GM23338 (cell line): Measurements from ENCODE around the gene RABGAP1L. TPM values are rescaled to one million over a fixed set of nuclear protein-coding genes. Genes with fewer than 3 reads are reported as not detected.
"Not testable (repeated sequence)": the region's sequence is repeated elsewhere in the genome, so short reads cannot be mapped to it uniquely, and the experiment has no call there.

Experiments
- ATAC-seq: fragments of 200-7000 bp; cut with Tn5 transposase; 3 replicates; pipeline ENCODE4 v1.9.1; 2020
- DNase-seq: peaks from one replicate; pipeline ENCODE4 v3.0.0-alpha.2; 2015; ENCODE audit warnings: low spot score
- H2AFZ ChIP-seq: fragments of 200-600 bp; sonication (generic); 2 replicates; pipeline ENCODE4 v1.8.0; 2016; ENCODE audit warnings: antibody characterized with exemption, mild to moderate bottlenecking, moderate library complexity
- H3F3A ChIP-seq: fragments of 200-600 bp; sonication (generic); replicated peaks from 2 replicates; pipeline ENCODE4 v1.8.0; 2017; ENCODE audit warnings: antibody characterized with exemption, mixed run types, low read depth
- H3K27ac ChIP-seq: fragments of 200-600 bp; sonication (generic); 2 replicates; pipeline ENCODE4 v1.6.1; 2016; ENCODE audit warnings: low read depth
- H3K27me3 ChIP-seq: fragments of 200-600 bp; sonication (generic); 2 replicates; pipeline ENCODE4 v1.8.0; 2016; ENCODE audit warnings: mild to moderate bottlenecking, mixed run types, moderate library complexity; ENCODE audit not compliant: insufficient read depth
- H3K36me3 ChIP-seq: fragments of 200-600 bp; sonication (generic); 2 replicates; pipeline ENCODE4 v1.8.0; 2016; ENCODE audit warnings: mild to moderate bottlenecking; ENCODE audit not compliant: insufficient read depth
- H3K4me1 ChIP-seq: fragments of 200-600 bp; sonication (generic); 2 replicates; pipeline ENCODE4 v1.8.0; 2016; ENCODE audit warnings: mild to moderate bottlenecking, moderate library complexity; ENCODE audit not compliant: insufficient read depth
- H3K4me2 ChIP-seq: fragments of 200-600 bp; sonication (generic); 2 replicates; pipeline ENCODE4 v1.7.1; 2017; ENCODE audit warnings: mixed run types
- H3K4me3 ChIP-seq: fragments of 200-600 bp; sonication (generic); 2 replicates; pipeline ENCODE4 v1.6.1; 2016; ENCODE audit warnings: mixed run types
- H3K79me2 ChIP-seq: fragments of 200-600 bp; sonication (generic); replicated peaks from 2 replicates; pipeline ENCODE4 v1.8.0; 2017; ENCODE audit warnings: mild to moderate bottlenecking; ENCODE audit not compliant: insufficient read depth
- H3K9me2 ChIP-seq: fragments of 200-600 bp; sonication (generic); 2 replicates; pipeline ENCODE4 v1.8.0; 2017; ENCODE audit not compliant: insufficient read depth
- H4K20me1 ChIP-seq: fragments of 200-600 bp; sonication (generic); replicated peaks from 2 replicates; pipeline ENCODE4 v1.8.0; 2017; ENCODE audit warnings: mild to moderate bottlenecking; ENCODE audit not compliant: insufficient read depth
- H3K27ac Mint-ChIP-seq: 2 replicates; pipeline ENCODE4 v1.8.0; 2020; ENCODE audit warnings: inconsistent platforms, mild to moderate bottlenecking, moderate library complexity, mixed read lengths
- H3K27me3 Mint-ChIP-seq: 3 replicates; pipeline ENCODE4 v1.8.0; 2022; ENCODE audit warnings: low read depth, mild to moderate bottlenecking, moderate library complexity, mixed read lengths, inconsistent platforms; ENCODE audit not compliant: insufficient read depth, poor library complexity
- H3K36me3 Mint-ChIP-seq: 3 replicates; pipeline ENCODE4 v1.8.0; 2021; ENCODE audit warnings: low read depth, mild to moderate bottlenecking, inconsistent platforms, moderate library complexity, mixed read lengths
- H3K4me1 Mint-ChIP-seq: 3 replicates; pipeline ENCODE4 v1.8.0; 2020; ENCODE audit warnings: mild to moderate bottlenecking, inconsistent platforms, mixed read lengths
- H3K4me3 Mint-ChIP-seq: 3 replicates; pipeline ENCODE4 v1.8.0; 2021; ENCODE audit warnings: moderate library complexity, mild to moderate bottlenecking, inconsistent platforms, mixed read lengths
- H3K9me3 Mint-ChIP-seq: 3 replicates; pipeline ENCODE4 v1.8.0; 2020; ENCODE audit warnings: moderate library complexity, mild to moderate bottlenecking, inconsistent platforms, mixed read lengths
- CREB1 ChIP-seq: fragments of 250-450 bp; sonication (Bioruptor Pico); IDR thresholded peaks from 2 replicates; pipeline ENCODE4 v1.5.0; 2020; ENCODE audit warnings: low read depth, mild to moderate bottlenecking, moderate library complexity
- ETS1 ChIP-seq: IDR thresholded peaks from 2 replicates; pipeline ENCODE4 v1.6.1; 2016; ENCODE audit warnings: antibody characterized with exemption
- EZH2 ChIP-seq: fragments of 200-600 bp; sonication (generic); IDR thresholded peaks from one replicate; pipeline ENCODE4 v1.8.0; 2017; ENCODE audit warnings: antibody characterized with exemption, mild to moderate bottlenecking, low read depth; ENCODE audit not compliant: unreplicated experiment
- EZH2phosphoT487 ChIP-seq: fragments of 200-600 bp; sonication (generic); IDR thresholded peaks from one replicate; pipeline ENCODE4 v1.8.1; 2018; ENCODE audit warnings: antibody characterized with exemption; ENCODE audit not compliant: unreplicated experiment
- JUNB ChIP-seq: IDR thresholded peaks from one replicate; pipeline ENCODE4 v1.6.1; 2016; ENCODE audit warnings: antibody characterized with exemption; ENCODE audit not compliant: unreplicated experiment
- NANOG ChIP-seq: IDR thresholded peaks from 2 replicates; pipeline ENCODE4 v1.6.1; 2016; ENCODE audit warnings: antibody characterized with exemption, borderline replicate concordance
- POLR2AphosphoS5 ChIP-seq: IDR thresholded peaks from 2 replicates; pipeline ENCODE4 v1.6.1; 2016; ENCODE audit warnings: antibody characterized with exemption, low read depth
- REST ChIP-seq: IDR thresholded peaks from one replicate; pipeline ENCODE4 v1.6.1; 2018; ENCODE audit warnings: antibody characterized with exemption; ENCODE audit not compliant: unreplicated experiment
- STAT1 ChIP-seq: IDR thresholded peaks from one replicate; pipeline ENCODE4 v1.6.1; 2016; ENCODE audit warnings: antibody characterized with exemption; ENCODE audit not compliant: unreplicated experiment
- ZNF114 ChIP-seq: fragments of 250-450 bp; sonication (Bioruptor Pico); IDR thresholded peaks from 2 replicates; pipeline ENCODE4 v1.5.0; 2020; ENCODE audit warnings: mild to moderate bottlenecking, moderate library complexity
- ZNF331 ChIP-seq: fragments of 250-450 bp; sonication (Bioruptor Pico); IDR thresholded peaks from 2 replicates; pipeline ENCODE4 v1.5.0; 2020; ENCODE audit warnings: low read depth, mild to moderate bottlenecking, moderate library complexity
- ZNF462 ChIP-seq: fragments of 250-450 bp; sonication (Bioruptor Pico); IDR thresholded peaks from 2 replicates; pipeline ENCODE4 v1.5.0; 2020; ENCODE audit warnings: mild to moderate bottlenecking, moderate library complexity
- polyA plus RNA-seq: library from polyadenylated mRNA; unstranded; fragments of >200 nt; fragmentation: Nextera tagmentation; extraction: Ambion mirVana; gene quantifications from 2 replicates; pipeline ENCODE4 v1.2.1, GENCODE V29; 2016
- total RNA-seq: library from RNA; depleted of rRNA; stranded (reverse); fragments of >200 nt; shearing (Covaris generic); gene quantifications from 2 replicates; pipeline ENCODE4 v1.2.3, GENCODE V29; 2014

The RABGAP1L gene
- total and polyA plus RNA-seq, 2 experiments from 2014 or later: 83.2 to 136 TPM

DNA sequence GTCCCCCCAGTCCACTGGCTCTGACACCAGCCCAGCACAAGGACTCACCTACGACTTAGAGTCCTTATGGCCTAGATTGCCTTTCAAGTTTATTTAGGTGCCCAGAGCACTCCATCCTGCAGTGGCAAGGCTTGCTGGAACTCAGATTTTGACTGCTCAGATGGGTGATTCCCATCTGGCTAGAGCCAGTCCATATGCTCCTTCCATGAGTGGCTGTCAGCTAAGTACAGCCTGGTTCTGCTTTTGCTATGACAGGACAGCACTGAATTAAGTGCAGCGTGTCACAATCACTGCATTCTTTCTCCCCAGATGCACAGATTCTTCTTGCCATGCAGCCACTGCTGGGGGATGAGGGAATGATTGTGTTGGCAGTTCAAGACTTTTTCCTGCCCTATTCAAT, 332.3 kb downstream of the RABGAP1L start (continued):
- TF ChIP-seq ETS1 (no peak), JUNB (no peak), EZH2 (no peak), REST (no peak), EZH2phosphoT487 (no peak), POLR2AphosphoS5 (no peak), NANOG (no peak), ZNF331 (CRISPR knock-in tag) (no peak), CREB1 (no peak)

DNA sequence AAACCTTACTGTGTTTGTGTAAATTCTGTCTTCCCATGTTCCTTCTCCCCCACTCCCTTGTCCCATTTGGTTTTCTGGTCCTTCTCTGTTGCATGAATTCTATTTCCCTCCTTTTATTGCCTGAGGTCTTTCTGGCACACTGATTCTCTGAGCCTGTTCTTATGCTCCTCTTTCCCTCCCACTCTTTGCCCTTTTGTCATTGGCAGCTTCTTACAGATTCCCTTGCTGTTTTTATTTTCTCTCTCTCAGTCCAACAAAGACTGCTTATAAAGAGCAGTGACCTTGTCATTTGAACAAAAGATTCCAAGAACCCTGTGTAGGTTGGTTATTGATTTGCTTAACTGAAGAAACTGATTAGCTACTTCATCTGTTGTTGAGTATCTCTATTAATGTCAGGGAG, 338.2 kb downstream of the RABGAP1L start:
- H3K79me2 ChIP-seq: no peaks in the 10 kb centered on the region
- H3K4me2 ChIP-seq: no peak overlapping the region
- H3K4me3 ChIP-seq: no peak overlapping the region
- H3F3A ChIP-seq: no peaks in the 10 kb centered on the region
- H4K20me1 ChIP-seq: no peaks in the 10 kb centered on the region
- DNase-seq: peak; percentile 6
- Mint-ChIP-seq H3K36me3 (no peaks in the 10 kb centered on the region), H3K4me1 (no peaks in the 10 kb centered on the region; the same call in 2 of the 3 replicates), H3K27ac (no peak overlapping the region; the same call in 1 of the 2 replicates), H3K27me3 (no peaks in the 10 kb centered on the region), H3K4me3 (no peak overlapping the region), H3K9me3 (no peaks in the 10 kb centered on the region)
- H3K27ac ChIP-seq: no peak overlapping the region
- H3K4me1 ChIP-seq: no peaks in the 10 kb centered on the region
- no peaks in the 10 kb centered on the region for H3K27me3 ChIP-seq
- no peaks in the 10 kb centered on the region for H3K9me2 ChIP-seq
- peak; percentile 52 for ATAC-seq
- no peaks in the 10 kb centered on the region for H3K36me3 ChIP-seq
- no peak overlapping the region for H2AFZ ChIP-seq
- TF ChIP-seq STAT1 (no peak), CREB1 (no peak), ZNF114 (CRISPR knock-in tag) (no peak), ZNF331 (CRISPR knock-in tag) (no peak), EZH2phosphoT487 (no peak), NANOG (no peak), ZNF462 (CRISPR knock-in tag) (no peak)

GRCh38 chr1:174516755-174517154, 357.4 kb downstream of the RABGAP1L start:
- not testable (repeated sequence) for H2AFZ ChIP-seq, H3K36me3 ChIP-seq, H3K27me3 Mint-ChIP-seq, H3K4me1 Mint-ChIP-seq, H3K27me3 ChIP-seq, H3K4me3 ChIP-seq, DNase-seq, H3K27ac Mint-ChIP-seq, ATAC-seq, H3K4me3 Mint-ChIP-seq, H3K4me1 ChIP-seq, H3K79me2 ChIP-seq, H3K9me2 ChIP-seq, H3F3A ChIP-seq, H3K9me3 Mint-ChIP-seq, H3K36me3 Mint-ChIP-seq, H4K20me1 ChIP-seq, H3K27ac ChIP-seq, H3K4me2 ChIP-seq
